SK-N-SH (cell line): ENCODE results near the gene TCL1A. TPM values are rescaled to one million over a fixed set of nuclear protein-coding genes. Genes with fewer than 3 reads are reported as not detected.

Source experiments
- CTCF ChIA-PET: fragments of 300-600, 350-600 bp; formaldehyde crosslinking; extraction: SDS; loops from one replicate; lab custom pipeline; 2021; lab: Yijun Ruan, JAX
- POLR2A ChIA-PET: fragments of 350-600 bp; sonication (Branson Sonifier 250); formaldehyde crosslinking; extraction: SDS; loops from one replicate; lab custom pipeline; 2020; ENCODE audit warnings: antibody characterized with exemption, inconsistent platforms; lab: Yijun Ruan, JAX
- DNase-seq: peaks from one replicate; pipeline ENCODE4 v3.0.0; 2012
- H2AFZ ChIP-seq: fragments of 200-600 bp; sonication (generic); 2 replicates; pipeline ENCODE4 v1.8.1; 2016; ENCODE audit warnings: antibody characterized with exemption, mild to moderate bottlenecking, low read depth
- H3F3A ChIP-seq: fragments of 200-600 bp; sonication (generic); replicated peaks from 2 replicates; pipeline ENCODE3; 2016; ENCODE audit warnings: antibody characterized with exemption, mild to moderate bottlenecking; ENCODE audit not compliant: insufficient read depth
- H3K27ac ChIP-seq, 2 experiments: fragments of 200-500 bp in 1 of 2; fragments of 200-600 bp in 1 of 2; sonication (Bioruptor generic) in 1 of 2; sonication (generic), shearing (Covaris generic) in 1 of 2; 2 replicates each; pipeline versions ENCODE4 v1.5.1 to v1.6.1; 2014 to 2016; ENCODE audit warnings: low read depth in 2 of 2, inconsistent platforms in 1 of 2, low read length in 1 of 2, mild to moderate bottlenecking in 1 of 2, mixed read lengths in 1 of 2
- H3K27me3 ChIP-seq: fragments of 200-600 bp; sonication (generic), shearing (Covaris generic); 2 replicates; pipeline ENCODE4 v1.6.1; 2016; ENCODE audit warnings: mixed run types; ENCODE audit not compliant: insufficient read depth
- H3K36me3 ChIP-seq, 2 experiments: fragments of 200-500 bp in 1 of 2; fragments of 200-600 bp in 1 of 2; sonication (Bioruptor generic) in 1 of 2; sonication (generic) in 1 of 2; replicated peaks in 1 of 2; 2 replicates each; pipeline versions ENCODE3 to v1.5.1; 2014 to 2016; ENCODE audit warnings: low read length in 1 of 2, mild to moderate bottlenecking in 1 of 2; ENCODE audit not compliant: insufficient read depth in 2 of 2, control insufficient read depth in 1 of 2
- H3K4me1 ChIP-seq, 2 experiments: fragments of 200-500 bp in 1 of 2; fragments of 200-600 bp in 1 of 2; sonication (Bioruptor generic) in 1 of 2; sonication (generic), shearing (Covaris generic) in 1 of 2; 2 replicates each; pipeline versions ENCODE4 v1.5.1 to v1.6.1; 2014 to 2016; ENCODE audit warnings: low read depth in 1 of 2, low read length in 1 of 2, mixed run types in 1 of 2; ENCODE audit not compliant: insufficient read depth in 2 of 2, control insufficient read depth in 1 of 2
- H3K4me2 ChIP-seq: fragments of 200-600 bp; sonication (generic), shearing (Covaris generic); 2 replicates; pipeline ENCODE4 v1.6.1; 2017; ENCODE audit warnings: mixed run types
- H3K4me3 ChIP-seq, 2 experiments: fragments of 200-500 bp in 1 of 2; fragments of 200-600 bp in 1 of 2; sonication (Bioruptor generic) in 1 of 2; sonication (generic), shearing (Covaris generic) in 1 of 2; 2 replicates each; pipeline versions ENCODE4 v1.5.1 to v1.8.1; 2014 to 2016; ENCODE audit warnings: low read depth in 2 of 2, inconsistent platforms in 1 of 2, low read length in 1 of 2, mild to moderate bottlenecking in 1 of 2, mixed read lengths in 1 of 2, moderate library complexity in 1 of 2
- H3K79me2 ChIP-seq: fragments of 200-600 bp; sonication (generic); 2 replicates; pipeline ENCODE4 v1.8.1; 2017; ENCODE audit warnings: mild to moderate bottlenecking; ENCODE audit not compliant: insufficient read depth
- H3K9ac ChIP-seq: fragments of 200-600 bp; sonication (generic); 2 replicates; pipeline ENCODE4 v1.6.1; 2017; ENCODE audit warnings: mixed run types
- H3K9me2 ChIP-seq: fragments of 200-600 bp; sonication (generic); 2 replicates; pipeline ENCODE4 v1.6.1; 2017; ENCODE audit warnings: mixed run types
- H3K9me3 ChIP-seq: fragments of 200-600 bp; sonication (generic); 2 replicates; pipeline ENCODE4 v1.6.1; 2017; ENCODE audit warnings: mixed run types, mild to moderate bottlenecking, moderate library complexity
- H4K20me1 ChIP-seq: fragments of 200-600 bp; sonication (generic); 2 replicates; pipeline ENCODE4 v1.6.1; 2017; ENCODE audit warnings: mild to moderate bottlenecking, mixed run types; ENCODE audit not compliant: insufficient read depth
- FOSL2 ChIP-seq: IDR thresholded peaks from 2 replicates; pipeline ENCODE4 v1.4.0; 2012; ENCODE audit warnings: low read depth, mild to moderate bottlenecking, moderate library complexity, borderline replicate concordance
- FOXJ3 ChIP-seq: sonication (generic); formaldehyde crosslinking; IDR thresholded peaks from 2 replicates; pipeline ENCODE4 v1.5.1; 2020; ENCODE audit warnings: mild to moderate bottlenecking, missing genetic modification reagents
- FOXM1 ChIP-seq: IDR thresholded peaks from 2 replicates; pipeline ENCODE4 v1.4.0; 2012; ENCODE audit warnings: low read depth, mild to moderate bottlenecking
- GATA2 ChIP-seq: sonication (generic); formaldehyde crosslinking; IDR thresholded peaks from 2 replicates; pipeline ENCODE4 v1.5.0; 2020; ENCODE audit warnings: mild to moderate bottlenecking, missing genetic modification reagents
- IRF3 ChIP-seq: fragments of 150-350 bp; IDR thresholded peaks from 2 replicates; pipeline ENCODE4 v1.6.1; 2016; ENCODE audit warnings: mild to moderate bottlenecking, low read depth, low read length
- MAX ChIP-seq: IDR thresholded peaks from 2 replicates; pipeline ENCODE4 v1.4.0; 2012; ENCODE audit warnings: low read depth
- MEF2A ChIP-seq: IDR thresholded peaks from 2 replicates; pipeline ENCODE4 v1.4.0; 2012; ENCODE audit warnings: low read depth, borderline replicate concordance
- MXI1 ChIP-seq: IDR thresholded peaks from 2 replicates; pipeline ENCODE4 v1.6.1; 2012; ENCODE audit warnings: mild to moderate bottlenecking, low read depth, low read length, improper control_type of control experiment
- NRF1 ChIP-seq: IDR thresholded peaks from 2 replicates; pipeline ENCODE4 v1.6.1; 2012; ENCODE audit warnings: low read depth, mild to moderate bottlenecking, low read length
- POLR2AphosphoS5 ChIP-seq: IDR thresholded peaks from 2 replicates; pipeline ENCODE4 v1.6.1; 2012; ENCODE audit warnings: low read depth, low read length
- RCOR1 ChIP-seq: fragments of 150-350 bp; IDR thresholded peaks from 2 replicates; pipeline ENCODE4 v1.6.1; 2017; ENCODE audit warnings: antibody characterized with exemption, low read length
- RXRA ChIP-seq: IDR thresholded peaks from 2 replicates; pipeline ENCODE4 v1.4.0; 2012; ENCODE audit warnings: low read depth, mild to moderate bottlenecking, borderline replicate concordance
- TEAD4 ChIP-seq: IDR thresholded peaks from 2 replicates; pipeline ENCODE4 v1.4.0; 2012; ENCODE audit warnings: mild to moderate bottlenecking, borderline replicate concordance; ENCODE audit not compliant: insufficient read depth
- USF1 ChIP-seq: IDR thresholded peaks from 2 replicates; pipeline ENCODE4 v1.4.0; 2012; ENCODE audit warnings: low read depth, borderline replicate concordance
- WGBS: methylation state at CpG from one replicate; pipeline ENCODE4 v1.1.6; 2017; ENCODE audit warnings: low lambda C conversion rate; 5-methylcytosine and 5-hydroxymethylcytosine counted together
- polyA plus RNA-seq, 3 experiments: library from polyadenylated mRNA; depleted of rRNA; stranded (reverse); fragments of >200 nt; gene quantifications; 2 replicates each; pipeline ENCODE4 v1.2.3, GENCODE V29; 2012

The TCL1A gene
- polyA plus RNA-seq, 1 of the 3 experiments (the other 2 are of a cell fraction): not detected

GRCh38 chr14:95697764-95698163, 16.2 kb downstream of the TCL1A start:
- TF ChIP-seq POLR2AphosphoS5 (no peak), RXRA (no peak), GATA2 (CRISPR knock-in tag) (no peak), FOXM1 (no peak), IRF3 (no peak), USF1 (no peak), MAX (no peak), FOSL2 (no peak), MEF2A (no peak), RCOR1 (no peak)
- Histone ChIP-seq H4K20me1 (no peaks in the 10 kb centered on the region), H3F3A (no peaks in the 10 kb centered on the region), H3K9me3 (no peaks in the 10 kb centered on the region), H3K79me2 (no peaks in the 10 kb centered on the region), H3K4me3 (no peak overlapping the region), H2AFZ (no peak overlapping the region), H3K9ac (no peak overlapping the region), H3K4me1 (no peaks in the 10 kb centered on the region; a peak in 1 of 4 replicates), H3K27ac (no peak overlapping the region), H3K36me3 (no peaks in the 10 kb centered on the region), H3K9me2 (no peaks in the 10 kb centered on the region), H3K4me2 (no peak overlapping the region), H3K27me3 (no peaks in the 10 kb centered on the region)
- POLR2A ChIA-PET: no interaction called here
- WGBS: 13% methylated on average over 7 of the region's 7 CpGs
- no peak for DNase-seq
- CTCF ChIA-PET: interaction anchor here (1.3 kb wide), 1 partner anchor 184 kb away, joined by 3 read pairs; no protein-coding TSS in a partner anchor

- 61% methylated on average over 15 of the region's 15 CpGs for WGBS
- H3K9me3 ChIP-seq: no peaks in the 10 kb centered on the region
- H3K36me3 ChIP-seq: no peaks in the 10 kb centered on the region
- no peak overlapping the region for H3K27ac ChIP-seq
- H3K27me3 ChIP-seq: no peaks in the 10 kb centered on the region
- H3K9ac ChIP-seq: no peak overlapping the region
- no peaks in the 10 kb centered on the region for H4K20me1 ChIP-seq
- H3K4me3 ChIP-seq: no peak overlapping the region
- H3K4me1 ChIP-seq: no peaks in the 10 kb centered on the region; a peak in 1 of 4 replicates
- H3K79me2 ChIP-seq: no peaks in the 10 kb centered on the region
- CTCF ChIA-PET: interaction anchor here (1.3 kb wide), 1 partner anchor 185 kb away, joined by 3 read pairs; no protein-coding TSS in a partner anchor
- POLR2A ChIA-PET: no interaction called here
- DNase-seq: no peak
- H3K9me2 ChIP-seq: no peaks in the 10 kb centered on the region
- TF ChIP-seq MAX (no peak), NRF1 (no peak), TEAD4 (no peak), MXI1 (no peak), FOSL2 (no peak), FOXJ3 (CRISPR knock-in tag) (no peak)
- H3K4me2 ChIP-seq: no peak overlapping the region
- no peaks in the 10 kb centered on the region for H3F3A ChIP-seq
- no peak overlapping the region for H2AFZ ChIP-seq
Observed at GRCh38 chr14:95696741-95697140, 17.2 kb downstream of the TCL1A start.
